GM19351 (cell line): Measurements from ENCODE around the gene TLCD2.
"Not testable (repeated sequence)": the region's sequence is repeated elsewhere in the genome, so short reads cannot be mapped to it uniquely, and the experiment has no call there.

ENCODE experiments used
- ATAC-seq: cut with Tn5 transposase; IDR thresholded peaks from one replicate; pipeline ENCODE4 v1.9.1; 2021; ENCODE audit warnings: mild to moderate bottlenecking, moderate library complexity; ENCODE audit not compliant: unreplicated experiment

TLCD2 gene

DNA sequence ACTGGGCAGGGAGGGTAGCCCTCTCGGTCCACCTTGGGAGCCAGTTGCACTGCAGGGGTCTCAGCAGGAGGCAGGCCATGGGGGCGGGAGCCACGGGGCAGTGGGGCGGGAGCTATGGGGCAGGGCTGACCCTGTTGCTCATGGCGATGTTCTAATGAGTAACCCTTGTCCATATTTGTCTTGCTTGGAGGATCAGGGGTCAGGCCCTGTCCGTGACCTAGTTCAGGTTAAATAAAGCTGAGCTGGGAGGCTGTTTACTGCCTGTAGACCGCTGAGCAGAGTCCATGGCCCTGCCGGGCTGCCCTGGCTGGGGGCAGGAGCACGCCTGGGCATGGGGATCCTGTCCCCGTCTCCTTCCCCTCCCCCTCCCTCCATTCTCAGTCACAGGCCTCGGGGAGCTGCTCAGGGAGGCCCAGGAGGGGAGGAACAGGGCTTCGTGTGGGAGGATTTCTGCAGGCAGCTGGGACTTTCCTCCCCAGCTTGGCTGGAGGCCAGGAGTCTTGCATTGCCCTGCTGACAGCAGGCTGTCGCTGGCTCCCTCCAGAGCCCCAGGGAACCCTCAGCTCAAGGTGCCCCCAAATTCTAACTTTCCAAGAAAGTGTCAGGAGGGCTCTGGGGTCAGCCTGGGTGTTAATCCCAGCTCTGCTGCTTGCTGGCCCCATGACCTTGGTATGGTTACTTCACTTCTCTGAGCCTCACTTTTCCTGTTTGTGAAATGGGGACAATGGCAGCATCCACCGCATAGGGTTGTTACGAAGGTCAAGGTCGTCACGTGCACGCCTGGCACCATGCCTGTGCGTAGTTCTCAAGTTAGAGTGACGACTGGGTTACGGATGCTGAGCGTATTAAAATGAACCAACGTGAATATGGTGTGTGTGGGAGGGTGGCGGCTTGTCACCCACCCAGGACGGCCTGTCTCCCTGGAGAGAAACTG is 26.4 kb upstream of the TLCD2 start:
- ATAC-seq = no peak

DNA sequence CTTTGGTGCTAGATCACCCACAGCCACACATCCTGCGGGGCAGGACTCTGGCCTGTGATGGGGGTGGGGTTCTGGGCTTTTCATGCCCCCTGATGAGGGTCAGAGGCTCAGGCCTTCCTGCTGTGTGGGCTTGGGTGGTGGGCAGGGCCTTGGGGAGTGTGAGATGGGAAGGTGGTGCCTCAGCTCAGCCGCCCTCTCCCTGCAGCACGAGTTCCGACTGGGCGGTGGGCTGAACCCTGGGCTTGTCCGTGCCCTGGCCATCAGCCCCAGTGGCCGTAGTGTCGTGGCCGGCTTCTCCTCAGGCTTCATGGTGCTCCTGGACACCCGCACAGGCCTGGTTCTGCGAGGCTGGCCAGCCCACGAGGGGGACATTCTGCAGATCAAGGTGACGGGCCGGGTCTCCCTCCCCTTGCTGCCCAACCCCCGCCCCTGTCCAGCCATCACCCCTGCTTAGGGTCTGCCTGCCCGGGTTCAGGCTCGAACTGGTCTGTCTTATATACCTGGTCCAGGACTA is 25.7 kb upstream of the TLCD2 start:
- ATAC-seq = no peak

DNA sequence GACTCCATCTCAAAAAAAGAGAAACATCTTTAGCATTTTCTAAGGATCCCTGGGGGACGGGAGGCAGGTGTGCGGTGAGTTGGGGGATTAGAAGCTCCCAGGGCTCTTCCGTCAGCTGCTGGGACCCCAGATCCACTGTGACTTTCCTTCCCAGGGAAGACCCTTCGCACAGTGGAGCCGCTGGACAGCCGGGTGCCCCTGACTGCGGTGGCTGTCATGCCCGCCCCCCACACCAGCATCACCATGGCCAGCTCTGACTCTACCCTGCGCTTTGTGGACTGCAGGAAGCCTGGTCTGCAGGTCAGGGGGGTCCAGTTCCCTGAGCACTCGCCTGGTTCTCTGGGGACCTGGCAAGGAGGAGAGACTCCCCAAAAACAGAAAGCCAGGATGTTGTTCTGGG is 25.2 kb upstream of the TLCD2 start:
- no peak for ATAC-seq

DNA sequence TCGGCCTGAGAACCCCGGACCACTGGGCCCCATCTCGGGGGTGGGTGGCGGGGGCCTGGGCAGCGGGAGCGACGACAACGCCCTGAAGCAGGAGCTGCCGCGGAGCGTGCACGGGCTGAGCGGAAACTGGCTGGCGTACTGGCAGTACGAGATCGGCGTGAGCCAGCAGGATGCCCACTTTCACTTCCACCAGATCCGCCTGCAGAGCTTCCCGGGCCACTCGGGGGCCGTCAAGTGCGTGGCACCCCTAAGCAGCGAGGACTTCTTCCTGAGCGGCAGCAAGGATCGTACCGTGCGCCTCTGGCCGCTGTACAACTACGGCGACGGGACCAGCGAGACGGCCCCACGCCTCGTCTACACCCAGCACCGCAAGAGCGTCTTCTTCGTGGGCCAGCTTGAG is 23.6 kb upstream of the TLCD2 start:
- no peak for ATAC-seq

DNA sequence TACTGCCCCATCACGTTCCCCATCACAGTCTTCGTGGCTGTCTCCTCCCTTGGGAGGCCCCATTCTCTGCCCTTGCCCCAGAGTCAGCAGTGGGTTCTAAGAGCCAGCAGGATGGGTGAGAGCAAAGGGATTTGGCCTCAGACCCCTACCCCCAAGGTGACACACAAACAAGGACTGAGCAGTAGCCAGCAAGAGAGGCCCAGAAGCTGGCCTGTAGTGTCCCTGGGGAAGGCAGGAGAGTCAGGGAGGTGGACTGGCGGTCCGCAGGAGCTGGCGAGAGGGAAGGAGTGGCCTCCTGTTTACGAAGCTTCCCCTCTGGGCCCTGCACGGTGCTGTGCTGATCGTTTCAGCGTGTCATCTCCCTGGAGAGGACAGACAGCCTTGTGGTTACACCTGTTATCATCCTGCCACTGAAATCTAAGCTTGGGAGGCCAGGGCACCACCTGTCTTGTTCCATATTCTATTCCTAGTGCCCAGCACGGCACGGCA is 22.7 kb upstream of the TLCD2 start:
- no peak for ATAC-seq

DNA sequence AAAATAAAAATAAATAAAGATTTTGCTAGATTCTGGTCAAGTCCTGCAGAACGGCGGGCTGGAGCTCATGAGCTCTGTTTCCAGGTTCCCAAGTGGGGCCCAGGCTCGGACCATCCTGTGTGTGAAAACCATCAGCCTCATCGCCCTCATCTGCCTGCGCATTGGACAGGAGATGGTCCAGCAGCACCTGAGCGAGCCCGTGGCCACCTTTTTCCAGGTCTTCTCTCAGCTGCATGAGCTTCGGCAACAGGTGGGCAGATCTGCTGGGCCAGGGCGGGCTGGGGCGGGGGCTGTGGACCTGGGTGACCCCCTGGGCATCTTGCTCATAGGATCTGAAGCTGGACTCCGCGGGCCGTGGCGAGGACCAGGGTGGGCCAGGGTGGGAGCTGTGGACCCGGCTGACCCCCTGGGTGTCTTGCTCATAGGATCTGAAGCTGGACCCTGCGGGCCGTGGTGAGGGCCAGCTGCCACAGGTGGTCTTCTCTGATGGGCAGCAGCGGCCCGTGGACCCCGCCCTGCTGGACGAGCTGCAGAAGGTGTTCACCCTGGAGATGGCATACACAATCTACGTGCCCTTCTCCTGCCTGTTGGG is 22.2 kb upstream of the TLCD2 start:
- ATAC-seq = no peak

DNA sequence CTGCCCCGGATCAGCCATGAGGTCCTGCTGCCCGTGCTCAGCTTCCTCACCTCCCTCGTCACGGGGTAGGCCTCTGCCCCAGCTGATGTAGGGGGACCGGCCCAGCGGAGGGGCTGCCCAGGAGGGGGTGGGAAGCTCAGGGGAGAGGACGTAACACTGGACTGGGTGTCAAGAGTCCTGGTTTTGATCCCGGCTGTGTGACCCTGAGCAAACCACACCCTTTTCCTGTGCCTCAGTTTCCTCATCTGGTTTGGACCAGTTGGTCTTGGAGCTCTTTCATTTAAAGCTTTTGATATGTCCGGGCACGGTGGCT is 21.0 kb upstream of the TLCD2 start:
- ATAC-seq = no peak

DNA sequence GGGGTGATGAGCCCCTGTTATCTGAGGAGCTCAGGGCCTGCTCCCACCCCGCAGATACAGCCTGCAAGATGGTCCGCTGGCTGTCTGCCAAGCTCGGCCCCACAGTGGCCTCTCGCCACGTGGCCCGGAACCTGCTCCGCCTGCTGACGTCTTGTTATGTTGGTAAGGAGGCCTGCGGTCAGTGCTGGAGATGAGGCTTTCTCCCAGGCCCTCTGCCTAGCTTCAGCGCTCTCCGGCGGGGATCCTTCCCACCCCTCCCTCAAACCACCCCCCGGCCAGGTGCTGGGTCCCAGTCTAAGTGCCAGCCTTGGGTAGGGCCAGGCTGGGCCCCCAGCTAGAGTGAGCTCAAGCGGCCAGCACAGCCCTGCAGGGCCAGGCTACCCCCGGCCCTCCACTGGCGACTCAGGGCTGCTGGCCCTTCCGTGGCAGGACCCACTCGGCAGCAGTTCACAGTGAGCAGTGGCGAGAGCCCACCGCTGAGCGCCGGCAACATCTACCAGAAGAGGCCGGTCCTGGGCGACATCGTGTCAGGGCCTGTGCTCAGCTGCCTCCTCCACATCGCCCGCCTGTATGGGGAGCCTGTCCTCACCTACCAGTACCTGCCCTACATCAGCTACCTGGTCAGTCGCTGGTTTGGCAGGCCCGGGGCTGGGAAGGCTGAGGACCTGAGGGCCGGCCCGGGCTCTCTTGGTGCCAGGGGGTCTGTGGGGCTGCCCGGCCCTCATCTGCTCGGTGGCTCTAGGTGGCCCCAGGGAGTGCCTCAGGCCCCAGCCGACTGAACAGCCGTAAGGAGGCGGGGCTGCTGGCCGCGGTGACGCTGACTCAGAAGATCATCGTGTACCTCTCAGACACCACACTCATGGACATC is 20.4 kb upstream of the TLCD2 start:
- ATAC-seq = no peak

DNA sequence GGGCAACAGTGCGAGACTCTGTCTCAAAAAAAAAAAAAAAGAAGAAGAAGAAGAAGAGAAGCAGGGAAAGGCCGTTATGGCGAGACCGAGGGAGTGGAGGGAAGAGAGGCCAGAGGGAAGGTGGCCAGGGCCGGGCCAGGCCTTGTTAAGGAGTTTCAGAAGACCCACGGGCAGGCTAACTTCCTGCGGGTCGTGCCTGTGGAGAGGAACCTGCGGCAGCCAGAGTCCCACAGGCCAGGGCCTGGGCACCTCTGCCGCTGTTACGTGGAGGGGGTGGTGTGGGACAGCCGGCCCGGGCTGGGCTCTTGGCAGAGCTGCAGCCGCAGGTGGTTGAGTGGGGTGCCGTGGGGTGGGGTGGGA is 19.8 kb upstream of the TLCD2 start:
- ATAC-seq = no peak

DNA sequence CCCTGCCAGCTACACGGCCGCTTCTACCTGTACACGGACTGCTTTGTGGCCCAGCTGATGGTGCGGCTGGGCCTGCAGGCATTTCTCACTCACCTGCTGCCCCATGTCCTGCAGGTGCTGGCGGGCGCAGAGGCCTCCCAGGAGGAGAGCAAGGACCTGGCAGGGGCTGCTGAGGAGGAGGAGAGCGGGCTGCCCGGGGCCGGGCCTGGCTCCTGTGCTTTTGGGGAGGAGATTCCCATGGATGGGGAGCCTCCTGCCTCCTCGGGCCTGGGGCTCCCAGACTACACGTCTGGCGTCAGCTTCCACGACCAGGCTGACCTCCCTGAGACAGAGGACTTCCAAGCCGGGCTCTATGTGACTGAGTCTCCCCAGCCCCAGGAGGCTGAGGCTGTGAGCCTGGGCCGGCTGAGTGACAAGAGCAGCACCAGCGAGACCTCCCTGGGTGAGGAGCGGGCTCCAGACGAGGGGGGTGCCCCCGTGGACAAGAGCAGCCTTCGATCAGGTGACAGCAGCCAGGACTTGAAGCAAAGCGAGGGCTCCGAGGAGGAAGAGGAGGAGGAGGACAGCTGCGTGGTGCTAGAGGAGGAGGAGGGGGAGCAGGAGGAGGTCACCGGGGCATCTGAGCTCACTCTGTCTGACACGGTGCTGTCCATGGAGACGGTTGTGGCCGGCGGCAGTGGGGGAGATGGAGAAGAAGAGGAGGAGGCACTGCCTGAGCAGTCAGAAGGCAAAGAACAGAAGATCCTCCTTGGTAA is 17.9 kb upstream of the TLCD2 start:
- ATAC-seq = no peak

DNA sequence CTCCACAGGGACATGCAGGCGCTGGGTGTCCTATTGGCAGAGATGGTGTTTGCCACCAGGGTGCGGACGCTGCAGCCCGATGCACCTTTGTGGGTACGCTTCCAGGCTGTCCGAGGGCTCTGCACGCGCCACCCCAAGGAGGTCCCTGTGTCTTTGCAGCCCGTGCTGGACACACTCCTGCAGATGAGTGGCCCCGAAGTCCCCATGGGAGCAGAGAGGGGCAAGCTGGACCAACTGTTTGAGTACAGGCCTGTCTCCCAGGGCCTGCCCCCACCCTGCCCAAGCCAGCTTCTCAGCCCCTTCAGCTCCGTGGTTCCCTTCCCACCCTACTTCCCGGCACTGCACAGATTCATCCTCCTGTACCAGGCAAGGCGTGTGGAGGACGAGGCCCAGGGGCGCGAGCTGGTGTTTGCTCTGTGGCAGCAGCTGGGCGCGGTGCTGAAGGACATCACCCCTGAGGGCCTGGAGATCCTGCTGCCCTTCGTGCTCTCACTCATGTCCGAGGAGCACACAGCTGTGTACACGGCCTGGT is 17.1 kb upstream of the TLCD2 start:
- ATAC-seq = no peak

DNA sequence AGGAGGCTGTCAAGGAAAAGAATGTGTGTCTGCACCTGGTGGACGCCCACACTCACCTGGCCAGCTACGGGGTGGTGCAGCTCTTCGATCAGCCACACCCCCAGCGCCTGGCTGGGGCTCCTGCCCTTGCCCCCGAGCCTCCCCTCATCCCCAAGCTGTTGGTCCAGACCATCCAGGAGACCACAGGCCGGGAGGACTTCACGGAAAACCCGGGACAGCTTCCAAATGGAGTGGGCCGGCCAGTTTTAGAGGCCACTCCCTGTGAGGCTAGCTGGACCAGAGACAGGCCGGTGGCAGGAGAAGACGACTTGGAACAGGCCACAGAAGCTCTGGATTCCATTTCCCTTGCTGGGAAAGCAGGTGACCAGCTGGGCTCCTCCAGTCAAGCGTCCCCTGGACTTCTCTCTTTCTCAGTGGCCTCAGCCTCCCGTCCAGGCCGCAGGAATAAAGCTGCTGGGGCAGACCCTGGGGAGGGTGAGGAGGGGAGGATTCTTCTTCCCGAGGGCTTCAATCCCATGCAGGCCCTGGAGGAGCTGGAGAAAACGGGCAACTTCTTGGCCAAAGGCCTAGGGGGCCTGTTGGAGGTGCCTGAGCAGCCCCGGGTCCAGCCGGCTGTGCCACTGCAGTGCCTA is 16.6 kb upstream of the TLCD2 start:
- no peak for ATAC-seq

DNA sequence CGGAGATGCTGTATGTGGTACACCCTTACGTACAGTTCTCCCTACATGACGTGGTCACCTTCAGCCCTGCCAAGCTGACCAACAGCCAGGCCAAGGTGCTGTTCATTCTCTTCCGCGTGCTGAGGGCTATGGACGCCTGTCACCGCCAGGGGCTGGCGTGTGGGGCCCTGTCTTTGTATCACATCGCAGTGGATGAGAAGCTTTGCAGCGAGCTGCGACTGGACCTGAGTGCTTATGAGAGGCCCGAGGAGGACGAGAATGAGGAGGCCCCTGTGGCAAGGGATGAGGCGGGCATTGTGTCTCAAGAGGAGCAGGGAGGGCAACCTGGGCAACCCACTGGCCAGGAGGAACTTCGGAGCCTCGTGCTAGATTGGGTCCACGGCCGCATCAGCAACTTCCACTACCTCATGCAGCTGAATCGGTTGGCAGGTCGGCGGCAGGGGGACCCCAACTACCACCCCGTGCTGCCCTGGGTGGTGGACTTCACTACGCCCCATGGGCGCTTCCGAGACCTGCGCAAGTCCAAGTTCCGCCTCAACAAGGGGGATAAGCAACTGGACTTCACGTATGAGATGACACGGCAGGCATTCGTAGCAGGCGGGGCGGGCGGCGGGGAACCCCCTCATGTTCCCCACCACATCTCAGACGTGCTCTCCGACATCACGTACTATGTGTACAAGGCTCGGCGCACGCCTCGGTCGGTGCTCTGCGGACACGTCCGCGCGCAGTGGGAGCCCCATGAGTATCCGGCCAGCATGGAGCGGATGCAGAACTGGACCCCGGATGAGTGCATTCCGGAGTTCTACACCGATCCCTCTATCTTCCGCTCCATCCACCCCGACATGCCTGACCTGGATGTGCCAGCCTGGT is 15.7 kb upstream of the TLCD2 start:
- no peak for ATAC-seq

DNA sequence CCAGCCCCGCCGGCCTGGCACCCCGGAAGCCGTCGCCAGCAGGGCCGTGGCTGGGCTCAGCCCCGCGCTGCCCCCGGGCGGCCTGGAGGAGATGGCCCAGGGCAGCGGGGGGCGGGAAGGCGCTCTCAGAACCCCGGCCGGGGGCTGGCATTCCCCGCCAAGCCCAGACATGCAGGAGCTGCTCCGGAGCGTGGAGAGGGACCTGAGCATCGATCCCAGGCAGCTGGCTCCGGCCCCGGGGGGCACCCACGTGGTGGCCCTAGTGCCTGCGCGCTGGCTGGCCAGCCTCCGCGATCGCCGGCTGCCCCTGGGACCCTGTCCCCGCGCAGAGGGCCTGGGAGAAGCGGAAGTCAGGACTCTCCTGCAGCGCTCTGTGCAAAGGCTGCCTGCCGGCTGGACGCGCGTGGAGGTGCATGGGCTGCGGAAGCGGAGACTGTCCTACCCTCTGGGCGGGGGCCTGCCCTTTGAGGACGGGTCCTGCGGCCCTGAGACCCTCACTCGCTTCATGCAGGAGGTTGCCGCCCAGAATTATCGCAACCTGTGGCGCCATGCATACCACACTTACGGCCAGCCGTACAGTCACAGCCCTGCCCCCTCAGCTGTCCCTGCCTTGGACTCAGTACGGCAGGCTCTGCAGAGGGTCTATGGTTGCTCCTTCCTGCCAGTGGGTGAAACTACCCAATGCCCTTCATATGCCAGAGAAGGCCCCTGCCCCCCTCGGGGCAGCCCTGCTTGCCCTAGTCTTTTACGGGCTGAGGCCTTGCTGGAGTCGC is 14.9 kb upstream of the TLCD2 start:
- ATAC-seq = peak; percentile 33

DNA sequence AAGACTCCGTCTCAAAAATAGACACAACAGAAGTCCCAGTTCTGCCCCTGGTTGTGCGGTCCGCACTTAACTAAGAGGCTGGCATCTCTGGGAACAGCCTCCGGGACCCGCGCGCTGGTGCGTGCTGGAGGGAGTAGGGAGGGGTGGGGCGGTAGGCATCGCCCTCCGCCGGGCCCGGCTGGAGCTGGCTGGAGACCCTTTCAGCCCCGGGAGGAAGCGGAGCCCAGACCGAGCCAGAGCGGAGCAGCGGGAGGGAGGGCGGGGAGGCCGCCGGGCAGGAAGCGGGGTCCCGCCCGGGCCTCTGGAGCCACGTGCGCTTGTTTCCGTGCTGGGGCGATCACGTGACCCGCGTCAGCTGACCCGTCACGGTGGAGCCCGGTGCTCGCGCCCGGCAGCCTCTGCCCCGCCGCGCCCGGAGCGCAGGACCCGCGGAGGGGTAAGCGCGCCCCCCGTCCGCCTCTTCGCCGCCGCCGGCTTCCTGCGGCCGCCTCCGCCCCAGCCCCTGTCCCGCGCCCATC is 14.2 kb upstream of the TLCD2 start, which contains the start of gene WDR81:
Gene WDR81, plus strand, starts transcription at position 354 of the 518 bp plus-strand sequence. CDS start 256 bp downstream, outside the sequence.
- peak; percentile 60 for ATAC-seq

DNA sequence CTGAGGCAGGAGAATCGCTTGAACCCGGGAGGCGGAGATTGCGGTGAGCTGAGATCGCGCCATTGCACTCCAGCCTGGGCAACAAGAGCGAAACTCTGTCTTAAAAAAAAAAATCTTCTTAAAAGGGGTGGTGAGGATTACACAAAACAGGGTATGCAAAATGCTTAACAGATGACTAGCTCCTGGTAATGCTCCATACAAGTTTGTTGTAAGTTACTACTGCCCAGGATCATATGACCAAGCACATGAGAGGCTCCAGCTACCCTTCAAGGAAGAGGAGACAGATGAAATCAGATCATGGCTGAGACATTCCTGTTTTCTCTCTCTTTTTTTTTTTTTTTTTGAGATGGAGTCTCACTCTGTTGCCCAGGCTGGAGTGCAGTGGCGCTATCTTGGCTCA is 11.8 kb upstream of the TLCD2 start:
- not testable (repeated sequence) for ATAC-seq

DNA sequence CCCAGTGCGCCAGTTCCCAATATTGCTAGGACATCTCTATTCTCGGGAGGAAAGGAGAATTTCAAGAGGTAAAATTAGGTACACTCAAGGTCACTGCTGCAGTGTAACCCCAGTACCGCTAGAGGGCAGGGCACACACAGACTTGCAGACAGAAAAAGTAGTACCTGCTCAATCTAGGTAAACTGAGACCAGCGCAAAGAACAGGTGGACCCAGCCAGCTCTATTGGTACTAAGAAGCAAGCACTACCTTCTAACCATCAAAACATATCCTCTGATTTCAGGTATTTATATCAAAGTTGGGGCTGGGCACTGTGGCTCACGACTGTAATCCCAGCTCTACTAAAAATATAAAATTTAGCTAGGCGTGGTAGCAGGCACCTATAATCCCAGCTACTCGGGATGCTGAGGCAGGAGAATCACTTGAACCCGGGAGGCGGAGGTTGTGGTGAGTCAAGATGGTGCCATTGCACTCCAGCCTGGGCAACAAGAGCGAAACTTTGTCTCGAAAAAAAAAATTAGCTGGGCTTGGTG is 10.7 kb upstream of the TLCD2 start:
- no peak for ATAC-seq
